Lung microvascular endothelial cell (primary cell): ENCODE measurements around the gene PHLDB1. TPM values are rescaled to one million over a fixed set of nuclear protein-coding genes. Genes with fewer than 3 reads are reported as not detected.
"Not testable (repeated sequence)": the region's sequence is repeated elsewhere in the genome, so short reads cannot be mapped to it uniquely, and the experiment has no call there.

Experiments
- DNase-seq, 2 donors: peaks; one replicate each; pipeline versions ENCODE4 v3.0.0 to v3.0.0-alpha.2; 2010; ENCODE audit warnings: low read depth in 2 of 2
- total RNA-seq: library from RNA; depleted of rRNA; stranded (reverse); fragments of >200 nt; gene quantifications from 2 replicates; pipeline ENCODE4 v1.2.1, GENCODE V29; 2014

PHLDB1 gene
- total RNA-seq = 14.9 and 25.7 TPM in 2 replicates

DNA sequence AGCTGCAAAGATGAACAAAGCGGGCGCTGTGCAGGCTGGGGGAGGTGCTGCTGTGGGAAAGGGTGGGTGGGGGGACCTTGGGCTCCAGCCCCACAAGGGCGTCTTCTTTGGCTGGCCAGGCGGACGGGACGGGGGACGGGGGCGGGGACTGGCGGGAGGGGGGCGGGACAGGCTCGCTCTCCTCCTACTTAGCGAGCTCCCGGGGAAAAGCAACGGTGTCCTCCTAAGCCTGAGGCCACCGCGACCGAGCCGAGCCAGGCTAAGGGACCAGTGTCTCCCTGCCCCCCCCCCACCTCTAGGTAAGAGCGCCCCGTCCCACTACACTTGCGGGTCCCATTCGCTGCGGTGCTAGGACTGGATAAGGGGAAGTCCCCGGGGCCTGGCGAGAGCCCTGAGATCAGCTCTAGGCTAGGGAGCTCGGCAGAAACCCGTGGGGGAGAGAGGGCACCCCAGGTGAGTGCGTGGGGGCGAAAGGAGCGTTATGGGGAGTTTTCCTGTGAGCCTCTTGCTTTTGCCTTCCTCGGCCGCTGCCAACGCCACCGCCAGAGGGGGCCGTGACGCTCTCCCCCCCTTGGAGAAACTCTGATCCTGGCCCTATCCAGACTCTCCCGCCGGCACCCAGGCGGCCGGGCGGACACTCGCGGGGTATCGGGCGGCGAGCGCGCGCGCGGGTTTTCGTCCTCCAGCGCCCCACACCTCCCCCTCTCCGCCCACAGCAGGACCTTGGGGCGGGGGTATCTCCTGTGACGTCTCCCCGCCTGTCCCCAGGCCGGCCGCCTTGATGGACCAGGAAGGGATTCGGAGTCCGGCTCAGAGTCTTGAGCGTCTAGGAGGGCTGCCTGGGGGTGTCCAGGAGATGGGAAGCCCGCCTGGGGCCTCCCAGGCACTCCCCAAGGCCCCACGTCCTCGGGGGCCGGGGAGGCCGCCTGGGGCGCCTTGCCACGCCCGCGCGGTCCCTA lies at the start of gene PHLDB1:
PHLDB1 (plus strand) TSS at position 215 of the 959 bp plus-strand sequence. CDS start 6,222 bp downstream, outside the sequence.
- peak; percentile 64 to 77 for DNase-seq

DNA sequence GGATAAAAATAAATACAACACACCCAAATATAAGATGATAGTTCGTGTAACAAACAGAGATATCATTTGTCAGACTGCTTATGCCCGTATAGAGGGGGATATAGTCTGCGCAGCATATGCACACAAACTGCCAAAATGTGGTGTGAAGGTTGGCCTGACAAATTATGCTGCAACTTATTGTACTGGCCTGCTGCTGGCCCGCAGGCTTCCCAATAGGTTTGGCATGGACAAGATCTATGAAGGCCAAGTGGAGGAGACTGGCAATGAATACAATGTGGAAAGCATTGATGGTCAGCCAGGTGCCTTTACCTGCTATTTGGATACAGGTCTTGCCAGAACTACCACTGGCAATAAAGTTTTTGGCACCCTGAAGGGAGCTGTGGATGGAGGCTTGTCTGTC lies 46.6 kb upstream of the PHLDB1 start:
- DNase-seq = no peak

DNA sequence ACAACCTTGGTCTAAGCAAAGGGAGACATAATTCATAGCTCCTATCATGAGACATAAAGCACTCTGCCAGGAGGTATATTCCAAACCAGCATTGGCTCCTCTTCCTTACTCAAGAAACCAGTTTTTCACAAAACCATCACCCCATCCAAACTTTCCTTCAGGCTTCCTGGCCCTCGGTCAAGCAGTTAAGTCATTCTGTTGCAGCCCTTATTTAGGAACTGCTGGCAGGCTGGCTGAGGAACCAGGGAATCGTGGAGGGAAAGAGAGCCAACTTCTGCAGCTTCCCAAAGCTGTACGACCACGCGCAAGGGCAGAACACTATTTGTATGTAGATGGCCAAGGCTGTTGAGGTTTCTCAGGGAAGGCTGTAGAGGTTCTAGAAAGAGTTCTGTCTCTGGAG lies 42.4 kb upstream of the PHLDB1 start:
- DNase-seq = no peak

DNA sequence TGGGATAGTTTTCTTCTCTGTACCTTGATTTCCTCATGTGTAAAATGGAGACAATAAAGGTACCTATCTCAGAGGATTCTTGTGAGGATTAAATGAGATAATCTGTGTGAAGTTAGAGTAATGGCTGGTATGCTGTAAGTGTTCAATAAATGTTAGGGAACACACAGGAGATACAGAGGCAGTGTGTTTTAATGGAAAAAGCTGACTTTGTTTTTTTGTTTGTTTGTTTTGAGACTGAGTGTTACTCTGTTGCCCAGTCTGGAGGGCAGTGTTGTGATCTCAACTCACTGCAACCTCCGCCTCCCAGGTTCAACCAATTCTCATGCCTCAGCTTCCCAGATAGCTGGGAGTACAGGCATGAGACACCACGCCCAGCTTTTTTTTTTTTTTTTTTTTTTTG lies 37.7 kb upstream of the PHLDB1 start:
- no peak for DNase-seq

DNA sequence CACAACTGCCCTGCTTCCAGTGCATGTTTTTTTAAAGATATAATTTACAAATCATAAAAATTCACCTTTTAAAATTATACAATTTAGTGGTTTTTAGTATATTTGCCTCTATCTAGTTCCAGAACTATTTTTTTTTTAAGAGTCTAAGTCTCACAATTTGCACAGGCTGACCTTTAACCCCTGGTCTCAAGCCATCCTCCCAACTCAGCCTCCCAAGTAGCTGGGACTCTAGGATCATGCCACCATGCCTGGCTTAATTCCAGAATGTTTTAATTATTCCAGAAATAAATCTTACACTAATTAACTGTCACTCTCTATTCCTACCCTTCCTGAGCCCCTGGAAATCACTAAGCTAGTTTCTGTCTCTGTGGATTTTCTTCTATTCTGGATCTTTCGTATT lies 36.6 kb upstream of the PHLDB1 start:
- no peak for DNase-seq

DNA sequence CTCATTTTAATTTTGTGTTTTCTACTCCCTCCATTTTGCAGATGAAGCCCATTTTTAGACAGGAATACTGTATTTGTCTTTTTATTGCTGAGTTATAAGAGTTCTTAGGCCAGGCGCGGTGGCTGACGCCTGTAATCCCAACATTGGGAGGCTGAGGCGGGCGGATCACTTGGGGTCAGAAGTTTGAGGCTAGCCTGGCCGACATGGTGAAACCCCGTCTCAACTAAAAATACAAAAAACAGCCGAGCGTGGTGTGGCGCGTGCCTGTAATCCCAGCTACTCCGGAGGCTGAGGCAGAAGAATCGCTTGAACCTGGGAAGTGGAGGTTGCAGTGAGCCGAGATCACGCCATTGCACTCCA lies 35.7 kb upstream of the PHLDB1 start:
- DNase-seq = peak; percentile 17 to 18

DNA sequence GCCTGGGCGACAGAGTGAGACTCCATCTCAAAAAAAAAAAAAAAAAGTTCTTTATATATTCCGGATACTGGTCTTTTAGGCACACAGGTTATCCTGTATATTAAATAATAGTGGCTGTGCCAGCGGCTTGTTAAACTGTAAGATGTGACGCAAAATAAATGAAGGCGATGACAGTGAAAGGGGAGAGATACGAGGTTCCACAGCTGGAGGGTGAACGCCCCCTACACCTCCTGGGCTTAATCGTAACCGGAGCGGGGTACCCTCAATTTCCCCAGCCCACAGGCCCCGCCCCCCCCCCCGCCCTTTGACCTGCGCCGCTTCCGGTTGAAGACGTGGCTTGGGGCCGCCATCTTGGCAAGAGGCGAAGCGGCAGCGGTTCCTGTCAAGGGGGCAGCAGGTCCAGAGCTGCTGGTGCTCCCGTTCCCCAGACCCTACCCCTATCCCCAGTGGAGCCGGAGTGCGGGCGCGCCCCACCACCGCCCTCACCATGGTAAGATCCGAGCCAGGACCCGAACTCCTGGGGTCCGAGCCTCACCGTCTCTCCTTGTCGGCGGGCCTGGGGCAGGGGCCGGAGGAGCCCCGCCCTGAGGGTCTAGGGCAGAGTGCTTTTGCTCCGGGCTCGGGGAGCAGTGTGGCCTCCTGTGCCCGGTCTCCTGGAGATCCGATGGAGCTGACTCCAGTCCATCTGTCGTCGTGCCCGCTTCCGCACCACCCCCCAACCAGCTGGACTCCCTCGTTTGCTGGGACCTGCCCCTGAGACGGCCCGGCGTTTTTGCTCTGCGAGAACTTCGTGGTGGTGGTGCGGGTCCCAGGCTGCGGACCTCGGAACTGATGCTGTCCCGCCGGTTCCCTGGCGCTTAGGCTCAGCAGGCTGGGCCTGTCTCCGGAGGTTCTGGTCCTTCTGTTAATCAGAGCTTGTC lies 35.1 kb upstream of the PHLDB1 start, which contains the start of gene ARCN1:
ARCN1 (plus strand) TSS at position 349 of the 920 bp plus-strand sequence; CDS start at position 488, 139 bp downstream.
- peak; percentile 72 to 76 for DNase-seq

DNA sequence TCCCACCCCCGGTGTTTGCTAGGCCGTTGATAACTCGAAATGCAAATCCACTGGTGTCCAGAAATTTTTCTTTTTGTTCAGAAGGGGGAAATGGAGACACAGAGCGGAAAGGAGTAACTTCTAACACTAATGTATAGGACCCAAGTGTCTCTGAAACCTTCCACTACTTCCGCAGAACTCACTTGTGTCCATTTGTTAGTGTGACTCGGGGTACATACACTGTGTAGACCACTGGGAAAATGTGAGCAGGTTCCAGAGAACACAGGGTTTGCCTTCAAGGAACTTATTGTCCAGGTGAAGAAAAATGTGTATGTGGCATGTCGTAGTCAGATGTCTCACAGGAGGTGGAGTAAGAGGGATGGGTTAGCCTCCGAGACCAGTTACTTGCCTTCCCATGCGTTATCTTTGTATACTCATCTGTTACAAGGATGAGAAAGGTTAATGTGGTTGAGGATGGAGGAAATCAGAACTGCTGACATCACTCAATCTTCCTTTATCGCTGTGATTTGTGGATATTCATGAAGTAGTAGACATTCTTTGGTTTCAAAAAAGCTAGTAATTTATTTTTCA lies 34.3 kb upstream of the PHLDB1 start:
- peak; percentile 18 to 69 for DNase-seq

DNA sequence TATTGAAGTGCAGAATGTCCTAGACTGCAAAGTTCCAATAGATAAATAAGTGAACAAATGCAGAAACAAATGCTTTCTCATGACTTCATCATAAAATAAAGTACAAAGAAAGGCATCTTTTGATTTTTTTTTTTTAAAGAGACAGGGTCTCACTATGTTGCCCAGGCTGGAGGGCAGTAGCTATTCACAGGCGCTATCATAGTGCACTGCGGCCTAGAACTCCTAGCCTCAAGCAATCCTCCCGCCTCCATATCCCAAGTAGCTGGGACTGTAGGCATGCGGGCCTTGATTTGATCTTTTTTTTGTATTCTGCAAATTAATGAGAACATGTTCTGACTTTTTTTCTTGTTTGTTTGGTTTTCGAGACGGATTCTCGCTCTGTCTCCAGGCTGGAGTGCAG lies 32.8 kb upstream of the PHLDB1 start:
- DNase-seq = no peak

DNA sequence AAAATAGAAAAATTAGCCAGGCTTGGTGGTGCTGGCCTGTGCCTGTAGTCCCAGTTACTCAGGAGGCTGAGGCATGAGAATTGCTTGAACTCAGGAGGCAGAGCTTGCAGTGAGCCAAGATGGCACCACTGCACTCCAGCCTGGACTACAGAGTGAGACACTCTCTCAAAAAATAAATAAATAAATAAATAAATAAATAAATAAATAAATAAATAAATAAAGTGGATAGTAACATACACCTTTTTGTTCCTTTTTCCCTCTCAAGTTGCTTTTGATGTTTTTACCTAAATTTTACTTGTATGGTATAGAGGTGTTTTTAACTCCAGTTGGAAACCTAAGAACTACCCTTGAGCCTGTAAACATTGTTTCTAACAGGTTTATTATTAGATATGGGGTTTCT lies 29.4 kb upstream of the PHLDB1 start:
- DNase-seq = not testable (repeated sequence)

DNA sequence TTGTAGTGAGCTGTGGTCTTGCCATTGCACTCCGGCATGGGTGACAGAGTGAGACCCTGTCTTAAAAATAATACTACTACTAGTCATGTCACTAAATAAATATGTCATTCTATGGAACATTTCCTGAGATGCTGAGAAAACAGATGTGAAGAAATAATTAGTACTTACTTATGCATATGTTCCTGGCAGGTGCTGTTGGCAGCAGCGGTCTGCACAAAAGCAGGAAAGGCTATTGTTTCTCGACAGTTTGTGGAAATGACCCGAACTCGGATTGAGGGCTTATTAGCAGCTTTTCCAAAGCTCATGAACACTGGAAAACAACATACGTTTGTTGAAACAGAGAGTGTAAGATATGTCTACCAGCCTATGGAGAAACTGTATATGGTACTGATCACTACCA lies 26.4 kb upstream of the PHLDB1 start:
- DNase-seq = peak; percentile 88

DNA sequence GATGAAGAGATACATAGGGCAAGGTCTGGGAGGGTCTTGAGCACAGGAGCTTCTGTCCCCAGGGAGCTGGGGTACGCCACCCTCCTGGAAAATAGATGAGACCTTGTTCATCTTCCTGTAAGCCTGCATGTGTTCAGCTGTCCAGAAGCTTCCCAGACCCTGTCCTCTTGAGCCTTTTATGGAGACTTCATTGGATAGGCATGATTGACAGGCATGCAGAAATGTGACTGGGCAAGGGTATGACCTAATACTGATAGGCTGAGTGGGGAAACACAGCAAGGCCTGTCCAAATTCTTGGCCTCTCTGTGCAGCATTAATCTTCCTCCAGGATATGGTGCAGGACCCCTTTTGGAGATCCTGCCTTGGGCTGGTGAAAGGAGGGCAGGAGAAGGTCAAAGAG lies 19.5 kb upstream of the PHLDB1 start:
- no peak for DNase-seq

DNA sequence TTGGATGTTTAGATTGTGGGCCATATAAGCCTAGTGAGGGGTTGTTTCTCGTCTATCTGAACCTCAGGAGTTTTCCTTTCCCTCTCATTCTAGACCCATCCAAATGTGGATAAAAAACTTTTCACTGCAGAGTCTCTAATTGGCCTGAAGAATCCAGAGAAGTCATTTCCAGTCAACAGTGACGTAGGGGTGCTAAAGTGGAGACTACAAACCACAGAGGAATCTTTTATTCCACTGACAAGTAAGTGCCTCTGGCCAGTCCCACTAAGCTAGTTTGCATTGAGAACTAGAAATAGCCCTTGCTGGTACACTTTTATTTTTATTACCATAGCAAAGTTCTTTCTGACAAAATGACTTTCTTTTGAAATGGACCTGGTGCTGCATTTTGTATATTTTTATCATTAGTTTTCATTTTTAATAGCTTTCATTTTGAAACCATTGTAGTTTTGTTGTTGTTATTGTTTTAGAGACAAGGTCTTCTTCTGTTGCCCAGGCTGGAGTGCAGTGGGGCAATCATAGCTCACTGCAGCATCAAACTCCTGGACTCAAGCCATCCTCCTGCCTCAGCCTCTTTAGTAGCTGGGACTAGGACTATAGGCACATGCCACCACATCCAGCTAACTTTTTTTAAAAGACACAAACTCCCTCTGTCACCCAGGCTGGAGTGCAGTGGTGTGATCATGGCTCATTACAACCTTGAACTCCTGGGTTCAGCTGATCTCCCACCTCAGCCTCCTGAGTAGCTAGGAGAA lies 14.6 kb upstream of the PHLDB1 start:
- no peak for DNase-seq

DNA sequence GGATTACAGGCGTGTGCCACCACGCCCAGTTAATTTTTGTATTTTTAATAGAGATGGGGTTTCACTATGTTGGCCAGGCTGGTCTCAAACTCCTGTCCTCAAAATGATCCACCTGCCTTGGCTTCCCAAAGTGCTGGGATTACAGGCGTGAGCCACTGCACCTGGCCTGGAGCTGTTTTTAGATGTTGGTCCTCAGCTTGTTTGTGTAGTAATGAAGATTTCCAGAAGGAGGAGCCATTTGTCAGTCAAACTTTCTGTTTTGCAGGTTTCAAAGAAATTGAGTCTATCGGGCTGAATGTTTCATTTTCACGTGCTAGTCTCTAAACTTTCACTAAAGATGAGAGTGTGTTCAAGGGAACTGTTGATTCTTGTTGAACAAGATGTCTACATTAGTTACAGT lies 12.4 kb upstream of the PHLDB1 start:
- DNase-seq = peak; percentile 67 to 75

DNA sequence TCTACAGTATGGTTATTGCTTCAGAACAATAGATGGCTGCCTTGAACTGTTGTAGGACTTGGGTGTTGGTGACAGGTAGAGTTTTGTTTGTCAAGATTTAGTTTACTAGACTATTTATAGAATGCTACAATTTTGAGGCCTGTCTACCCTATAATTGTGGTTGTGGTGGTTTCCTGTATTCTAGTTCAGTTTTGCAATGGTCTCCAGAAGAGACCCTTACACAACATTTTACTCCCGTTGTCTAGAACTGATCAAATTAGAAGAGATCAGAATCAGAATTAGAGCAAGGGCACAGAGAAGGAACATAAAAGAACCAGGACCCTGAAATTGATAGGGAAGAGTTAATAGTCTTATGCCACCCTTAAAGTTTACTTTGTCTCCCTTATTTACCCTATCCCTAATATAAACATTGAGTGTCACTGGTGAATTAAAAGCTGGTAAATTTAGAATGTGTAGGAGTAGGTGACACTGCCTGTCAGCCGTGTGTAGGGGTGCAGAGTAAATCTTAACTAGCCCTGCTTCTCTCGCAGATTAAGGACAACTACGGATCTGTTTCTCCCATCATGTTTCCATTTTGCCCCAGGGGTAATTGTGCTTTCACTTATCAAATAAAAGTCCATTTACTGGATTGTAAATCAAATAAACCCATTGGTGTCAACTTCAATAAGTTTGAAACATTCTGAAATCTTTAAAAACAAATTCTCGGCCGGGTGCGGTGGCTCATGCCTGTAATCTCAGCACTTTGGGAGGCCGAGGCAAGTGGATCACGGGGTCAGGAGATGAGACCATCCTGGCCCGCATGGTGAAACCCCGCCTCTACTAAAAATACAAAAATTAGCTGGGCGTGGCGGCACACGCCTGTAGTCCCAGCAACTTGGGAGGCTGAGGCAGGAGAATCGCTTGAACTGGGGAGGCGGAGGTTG lies 10.9 kb upstream of the PHLDB1 start:
- DNase-seq = no peak

DNA sequence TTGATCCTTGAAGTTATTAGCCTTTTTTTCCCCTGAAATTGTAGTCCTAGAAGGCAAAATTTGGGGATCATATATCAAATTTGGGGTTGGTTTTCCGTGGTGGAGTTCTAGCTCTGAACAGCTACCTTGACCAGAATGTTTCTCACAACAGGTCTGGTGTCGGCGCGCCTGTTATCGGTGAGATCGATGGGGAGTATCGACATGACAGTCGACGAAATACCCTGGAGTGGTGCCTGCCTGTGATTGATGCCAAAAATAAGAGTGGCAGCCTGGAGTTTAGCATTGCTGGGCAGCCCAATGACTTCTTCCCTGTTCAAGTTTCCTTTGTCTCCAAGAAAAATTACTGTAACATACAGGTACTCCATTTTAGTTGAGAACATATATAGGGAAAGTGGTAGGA lies 9.9 kb upstream of the PHLDB1 start:
- no peak for DNase-seq

DNA sequence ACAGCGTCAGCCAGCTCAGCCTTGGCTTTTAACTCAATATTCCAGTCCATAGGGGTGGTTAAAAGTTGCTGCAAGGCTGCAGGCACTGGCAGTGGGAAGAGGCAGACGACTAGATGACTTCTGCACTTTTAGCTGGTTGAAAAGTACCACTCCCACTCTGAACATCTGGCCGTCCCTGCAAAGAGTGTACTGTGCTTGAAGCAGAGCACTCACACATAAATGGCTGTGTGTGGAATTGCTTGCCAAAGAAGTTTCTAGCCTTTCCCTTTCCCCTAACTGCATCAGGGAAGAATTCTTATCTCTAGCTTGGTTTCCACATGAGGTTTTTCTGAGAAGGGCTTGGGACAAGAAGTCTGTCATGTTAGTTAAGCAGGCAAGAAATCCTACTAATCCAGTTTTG lies 5.1 kb upstream of the PHLDB1 start:
- no peak for DNase-seq

DNA sequence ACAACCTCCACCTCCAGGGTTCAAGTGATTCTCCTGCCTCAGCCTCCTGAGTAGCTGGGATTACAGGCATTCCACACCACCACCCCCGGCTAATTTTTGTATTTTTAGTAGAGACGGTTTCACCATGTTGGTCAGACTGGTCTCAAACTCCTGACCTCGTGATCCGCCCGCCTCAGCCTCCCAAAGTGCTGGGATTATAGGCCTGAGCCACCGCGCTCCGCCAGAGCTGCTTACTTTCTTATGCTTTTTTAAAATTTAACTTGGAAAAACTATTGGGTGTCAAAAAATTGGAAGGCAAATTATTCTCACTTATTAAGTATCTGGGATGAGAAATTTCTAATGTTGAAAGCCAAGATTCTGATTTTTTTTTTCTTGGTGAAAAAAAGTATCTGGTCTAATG lies 3.7 kb upstream of the PHLDB1 start:
- DNase-seq = not testable (repeated sequence)

DNA sequence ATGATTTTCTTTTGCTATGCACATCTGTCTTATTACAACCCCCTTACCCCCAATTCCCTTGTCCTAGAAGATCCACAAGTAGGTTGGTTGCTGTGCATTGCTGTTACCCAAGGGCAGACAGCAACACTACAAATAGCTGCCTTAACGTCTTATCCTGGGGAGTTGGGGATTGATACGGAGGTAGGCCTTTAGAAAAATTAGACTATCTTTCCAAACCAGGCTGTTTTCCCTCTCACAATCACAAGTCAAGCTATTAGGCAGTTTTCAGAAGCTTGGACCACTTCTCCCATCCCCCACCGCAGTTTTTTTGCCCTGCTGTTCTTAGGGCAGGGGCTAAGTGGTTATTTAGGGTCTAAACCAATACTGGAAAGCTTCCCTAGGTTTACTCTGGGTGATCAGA lies 2.8 kb upstream of the PHLDB1 start:
- no peak for DNase-seq
